Glutamatergic neuron (in vitro differentiated cells): ENCODE data around the gene ZNF280B. TPM values are rescaled to one million over a fixed set of nuclear protein-coding genes. Genes with fewer than 3 reads are reported as not detected.
"Not testable (repeated sequence)": the region's sequence is repeated elsewhere in the genome, so short reads cannot be mapped to it uniquely, and the experiment has no call there.

Source experiments
- DNase-seq: peaks from one replicate; pipeline ENCODE4 v3.0.0; 2022
- H3K27ac Mint-ChIP-seq: one replicate; pipeline ENCODE4 v1.8.0; 2020; ENCODE audit warnings: mild to moderate bottlenecking, mixed read lengths, inconsistent platforms; ENCODE audit not compliant: unreplicated experiment
- H3K27me3 Mint-ChIP-seq: one replicate; pipeline ENCODE4 v1.8.0; 2020; ENCODE audit warnings: mild to moderate bottlenecking, moderate library complexity, mixed read lengths, inconsistent platforms; ENCODE audit not compliant: unreplicated experiment
- H3K36me3 Mint-ChIP-seq: one replicate; pipeline ENCODE4 v1.8.0; 2020; ENCODE audit warnings: mild to moderate bottlenecking, mixed read lengths, inconsistent platforms; ENCODE audit not compliant: unreplicated experiment
- H3K4me1 Mint-ChIP-seq: one replicate; pipeline ENCODE4 v1.8.0; 2020; ENCODE audit warnings: mild to moderate bottlenecking, low read depth, mixed read lengths, inconsistent platforms; ENCODE audit not compliant: unreplicated experiment
- H3K4me3 Mint-ChIP-seq: one replicate; pipeline ENCODE4 v1.8.0; 2020; ENCODE audit warnings: mild to moderate bottlenecking, mixed read lengths, inconsistent platforms; ENCODE audit not compliant: unreplicated experiment
- H3K9me3 Mint-ChIP-seq: one replicate; pipeline ENCODE4 v1.8.0; 2020; ENCODE audit warnings: mild to moderate bottlenecking, moderate library complexity, mixed read lengths, inconsistent platforms; ENCODE audit not compliant: unreplicated experiment
- total RNA-seq: library from RNA; stranded (reverse); fragmentation: NEBNext Ultra II Directional; extraction: Animal tissue kit (Norgen Biotek cat#: 25700); gene quantifications from one replicate; pipeline ENCODE4 v1.2.1, GENCODE V29; 2021; ENCODE audit not compliant: unreplicated experiment
- TF ChIP-seq, protein P1 (sequence below): fragments of 200-600 bp; sonication (generic); IDR thresholded peaks from one replicate; pipeline ENCODE4 v1.5.0; 2021; ENCODE audit not compliant: partially characterized antibody, unreplicated experiment

ZNF280B gene
- total RNA-seq, 1 donor from 2014 or later = 1.8 TPM

DNA sequence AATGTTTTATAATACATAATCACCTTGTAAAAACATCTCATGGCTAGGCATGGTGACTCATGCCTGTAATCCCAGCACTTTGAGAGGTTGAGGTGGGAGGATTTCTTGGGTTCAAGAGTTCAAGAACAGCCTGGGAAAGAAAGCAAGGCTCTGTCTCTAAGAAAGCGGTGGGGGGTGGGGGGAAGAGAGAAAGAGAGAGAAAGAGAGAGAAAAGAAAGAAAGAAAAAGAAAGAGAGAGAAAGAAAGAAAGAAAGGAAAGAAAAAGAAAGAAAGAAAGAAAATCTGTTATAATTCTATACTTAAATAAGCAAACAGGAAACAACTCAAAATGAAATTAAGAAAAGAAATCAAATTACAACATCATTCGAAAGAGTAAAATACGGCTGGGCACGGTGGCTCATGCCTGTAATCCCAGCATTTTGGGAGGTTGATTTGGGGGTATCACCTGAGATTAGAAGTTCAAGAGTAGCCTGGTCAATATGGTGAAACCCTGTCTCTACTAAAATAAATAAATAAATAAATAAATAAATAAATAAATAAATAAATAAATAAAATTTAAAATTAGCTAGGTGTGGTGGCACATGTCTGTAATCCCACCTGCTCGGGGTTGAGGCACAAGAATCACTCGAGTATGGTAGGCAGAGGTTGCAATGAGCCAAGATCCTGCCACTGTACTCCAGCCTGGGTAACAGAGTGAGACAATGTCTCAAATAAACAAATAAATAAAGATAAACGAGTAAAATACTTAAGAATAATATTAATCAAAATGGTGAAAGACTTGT lies 65.4 kb downstream of the ZNF280B start:
- Mint-ChIP-seq H3K9me3 (peaks cover 15% of the 10 kb centered on the region), H3K4me1 (no peaks in the 10 kb centered on the region)

DNA sequence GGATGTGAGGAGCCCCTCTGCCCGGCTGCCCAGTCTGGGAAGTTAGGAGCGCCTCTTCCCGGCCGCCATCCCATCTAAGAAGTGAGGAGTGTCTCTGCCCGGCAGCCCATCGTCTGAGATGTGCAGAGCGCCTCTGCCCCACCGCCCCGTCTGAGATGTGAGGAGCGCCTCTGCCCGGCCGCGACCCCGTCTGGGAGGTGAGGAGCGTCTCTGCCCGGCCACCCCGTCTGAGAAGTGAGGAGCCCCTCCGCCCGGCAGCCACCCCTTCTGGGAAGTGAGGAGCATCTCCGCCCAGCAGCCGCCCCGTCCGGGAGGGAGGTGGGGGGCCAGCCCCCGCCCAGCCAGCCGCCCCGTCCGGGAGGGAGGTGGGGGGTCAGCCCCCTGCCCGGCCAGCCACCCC lies 66.9 kb downstream of the ZNF280B start:
- not testable (repeated sequence) for H3K4me3 Mint-ChIP-seq, DNase-seq, H3K4me1 Mint-ChIP-seq, H3K27me3 Mint-ChIP-seq, H3K27ac Mint-ChIP-seq
- Mint-ChIP-seq H3K9me3 (peaks cover 15% of the 10 kb centered on the region), H3K36me3 (peaks cover 23% of the 10 kb centered on the region)

More for the DNA sequence above, 65.4 kb downstream of the ZNF280B start:
- Mint-ChIP-seq H3K27ac (no peak overlapping the region), H3K27me3 (peaks cover 6% of the 10 kb centered on the region), H3K4me3 (no peak overlapping the region), H3K36me3 (peaks cover 23% of the 10 kb centered on the region)
- DNase-seq = no peak
- TF ChIP-seq, protein P1, sequence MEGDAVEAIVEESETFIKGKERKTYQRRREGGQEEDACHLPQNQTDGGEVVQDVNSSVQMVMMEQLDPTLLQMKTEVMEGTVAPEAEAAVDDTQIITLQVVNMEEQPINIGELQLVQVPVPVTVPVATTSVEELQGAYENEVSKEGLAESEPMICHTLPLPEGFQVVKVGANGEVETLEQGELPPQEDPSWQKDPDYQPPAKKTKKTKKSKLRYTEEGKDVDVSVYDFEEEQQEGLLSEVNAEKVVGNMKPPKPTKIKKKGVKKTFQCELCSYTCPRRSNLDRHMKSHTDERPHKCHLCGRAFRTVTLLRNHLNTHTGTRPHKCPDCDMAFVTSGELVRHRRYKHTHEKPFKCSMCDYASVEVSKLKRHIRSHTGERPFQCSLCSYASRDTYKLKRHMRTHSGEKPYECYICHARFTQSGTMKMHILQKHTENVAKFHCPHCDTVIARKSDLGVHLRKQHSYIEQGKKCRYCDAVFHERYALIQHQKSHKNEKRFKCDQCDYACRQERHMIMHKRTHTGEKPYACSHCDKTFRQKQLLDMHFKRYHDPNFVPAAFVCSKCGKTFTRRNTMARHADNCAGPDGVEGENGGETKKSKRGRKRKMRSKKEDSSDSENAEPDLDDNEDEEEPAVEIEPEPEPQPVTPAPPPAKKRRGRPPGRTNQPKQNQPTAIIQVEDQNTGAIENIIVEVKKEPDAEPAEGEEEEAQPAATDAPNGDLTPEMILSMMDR = no peak

DNA sequence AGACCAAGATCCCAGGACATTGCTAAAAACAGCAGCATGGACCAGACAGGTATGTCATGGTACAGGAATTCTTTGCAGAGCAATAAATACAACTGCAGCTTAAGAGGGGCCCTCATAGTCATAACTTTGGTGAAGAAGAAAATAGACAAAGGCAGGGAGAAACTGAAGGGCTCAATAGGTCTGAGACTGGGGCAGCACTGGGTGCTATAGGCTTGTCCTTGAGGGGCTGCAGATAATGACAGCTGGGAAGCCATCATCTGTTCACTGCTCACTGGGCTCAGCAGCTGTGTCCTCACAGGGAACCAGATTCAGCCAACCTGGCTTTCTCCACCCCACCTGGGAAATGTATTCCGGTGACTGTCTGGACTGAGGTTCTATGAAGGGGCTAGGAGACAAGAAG lies 68.4 kb downstream of the ZNF280B start:
- no peak overlapping the region for H3K27ac Mint-ChIP-seq
- peaks cover 9% of the 10 kb centered on the region for H3K27me3 Mint-ChIP-seq
- no peak for DNase-seq
- H3K4me1 Mint-ChIP-seq = no peaks in the 10 kb centered on the region
- H3K4me3 Mint-ChIP-seq = no peak overlapping the region
- peaks cover 15% of the 10 kb centered on the region for H3K9me3 Mint-ChIP-seq
- TF ChIP-seq, protein P1 = no peak
- peaks cover 23% of the 10 kb centered on the region for H3K36me3 Mint-ChIP-seq

Other genes with a start within 250 kb of the ZNF280B start
- gene ZNF280A, start 11.5 kb upstream of the ZNF280B start, total RNA-seq = not detected
- gene PRAME, start 50.5 kb upstream of the ZNF280B start, total RNA-seq = 1.9 TPM
- not detected for gene GGTLC2, start 135.9 kb upstream of the ZNF280B start, total RNA-seq